Vagina (tissue), 2 donors: ENCODE data around the gene MUC13.

Experiments used
- CTCF ChIP-seq, 3 experiments: fragments of 450-650 bp in 2 of 3; fragments of 200-600 bp in 1 of 3; sonication (generic) in 1 of 3; IDR thresholded peaks; one replicate each; pipeline ENCODE4 v1.5.1; 2017 to 2019; ENCODE audit warnings: antibody characterized with exemption in 3 of 3, mild to moderate bottlenecking in 2 of 3, moderate library complexity in 2 of 3
- POLR2A ChIP-seq, 2 donors: fragments of 450-650 bp; IDR thresholded peaks; one replicate each; pipeline ENCODE4 v1.6.1; 2017; ENCODE audit warnings: antibody characterized with exemption in 2 of 2, mild to moderate bottlenecking in 2 of 2, moderate library complexity in 2 of 2
- POLR2AphosphoS5 ChIP-seq, 2 donors: sonication (generic); formaldehyde crosslinking; IDR thresholded peaks; one replicate each; pipeline ENCODE4 v1.9.0; 2017; ENCODE audit warnings: antibody characterized with exemption in 2 of 2, mild to moderate bottlenecking in 2 of 2, low read depth in 1 of 2; ENCODE audit not compliant: insufficient read depth in 1 of 2

GRCh38 chr3:124907957-124908356, 26.6 kb downstream of the MUC13 start:
- TF ChIP-seq CTCF (IDR thresholded peaks at IDR 0.05) (no peak), POLR2A (IDR thresholded peaks at IDR 0.05) (no peak), POLR2AphosphoS5 (IDR thresholded peaks at IDR 0.05; ENCODE audit: insufficient read depth in 1 of 2, low read depth in 1 of 2) (no peak)
